B cell (primary cell): Measurements from ENCODE around the gene MRLN. TPM values are rescaled to one million over a fixed set of nuclear protein-coding genes. Genes with fewer than 3 reads are reported as not detected.

Source experiments
- ATAC-seq: fragments of 200-7000 bp; cut with Tn5 transposase; one replicate; pipeline ENCODE4 v1.10.0; 2021; ENCODE audit warnings: low read depth, mild to moderate bottlenecking, moderate number of reproducible peaks, moderate library complexity
- CTCF ChIA-PET: fragments of 350-600 bp; sonication (Branson Sonifier 250); formaldehyde crosslinking; loops from one replicate; lab custom pipeline; 2021; ENCODE audit warnings: antibody characterized with exemption, inconsistent platforms; lab: Charles Lee
- POLR2A ChIA-PET: fragments of 350-600 bp; sonication (Branson Sonifier 250); formaldehyde crosslinking; loops from one replicate; lab custom pipeline; 2021; ENCODE audit warnings: antibody characterized with exemption; lab: Charles Lee
- DNase-seq: peaks from one replicate; pipeline ENCODE4 v3.0.0; 2013
- H2AFZ ChIP-seq: 2 replicates; pipeline ENCODE4 v1.6.1; 2012; ENCODE audit warnings: mild to moderate bottlenecking, low read depth, low read length; ENCODE audit not compliant: insufficient read depth, poor library complexity, severe bottlenecking
- H3K27ac ChIP-seq, 2 donors: 1 replicate in 1 of 2; 2 replicates in 1 of 2; pipeline ENCODE4 v1.5.1; 2012 to 2013; ENCODE audit warnings: low read length in 2 of 2, mild to moderate bottlenecking in 2 of 2, moderate library complexity in 1 of 2
- H3K27me3 ChIP-seq, 4 experiments: fragments of 200-600 bp in 1 of 4; sonication (generic) in 1 of 4; replicated peaks in 1 of 4; 1 replicate in 2 of 4; 2 replicates in 2 of 4; pipeline versions ENCODE4 v1.6.1 to v1.7.0; 2013 to 2016; ENCODE audit warnings: low read length in 3 of 4, mild to moderate bottlenecking in 2 of 4, mixed read lengths in 1 of 4, moderate library complexity in 1 of 4; ENCODE audit not compliant: insufficient read depth in 4 of 4, control insufficient read depth in 3 of 4; ENCODE audit errors: control extremely low read depth in 1 of 4
- H3K36me3 ChIP-seq, 2 experiments: replicated peaks in 1 of 2; 1 replicate in 1 of 2; 2 replicates in 1 of 2; pipeline versions ENCODE4 v1.6.1 to v1.7.1; 2013; ENCODE audit warnings: low read length in 1 of 2; ENCODE audit not compliant: insufficient read depth in 2 of 2, control insufficient read depth in 1 of 2; ENCODE audit errors: control extremely low read depth in 1 of 2, extremely low read depth in 1 of 2
- H3K4me1 ChIP-seq, 2 donors: fragments of 200-600 bp in 1 of 2; sonication (generic) in 1 of 2; 1 replicate in 1 of 2; 2 replicates in 1 of 2; pipeline versions ENCODE4 v1.5.1 to v1.6.1; 2013 to 2017; ENCODE audit warnings: low read length in 2 of 2; ENCODE audit not compliant: control insufficient read depth in 2 of 2, insufficient read depth in 2 of 2
- H3K4me2 ChIP-seq: replicated peaks from 2 replicates; pipeline ENCODE3; 2012; ENCODE audit warnings: mild to moderate bottlenecking, low read depth, low read length; ENCODE audit not compliant: poor library complexity, severe bottlenecking
- H3K4me3 ChIP-seq, 5 experiments: fragments of 200-600 bp in 1 of 5; sonication (generic) in 1 of 5; 1 replicate in 3 of 5; 2 replicates in 2 of 5; pipeline versions ENCODE4 v1.5.1 to v1.7.0; 2011 to 2016; ENCODE audit warnings: low read length in 4 of 5, mild to moderate bottlenecking in 4 of 5, low read depth in 2 of 5, control low read depth in 1 of 5, moderate library complexity in 1 of 5; ENCODE audit not compliant: insufficient read depth in 1 of 5; ENCODE audit errors: control extremely low read depth in 1 of 5, extremely low read depth in 1 of 5
- H3K79me2 ChIP-seq: fragments of 200-600 bp; sonication (generic); one replicate; pipeline ENCODE4 v1.6.0; 2016; ENCODE audit warnings: low read length; ENCODE audit not compliant: control insufficient read depth, insufficient read depth
- H3K9ac ChIP-seq: fragments of 200-600 bp; sonication (generic); 2 replicates; pipeline ENCODE4 v1.6.1; 2017; ENCODE audit warnings: mild to moderate bottlenecking, low read length, moderate library complexity
- H3K9me3 ChIP-seq, 3 donors: one replicate each; pipeline versions ENCODE4 v1.6.1 to v1.7.1; 2013; ENCODE audit warnings: low read length in 2 of 3; ENCODE audit not compliant: control insufficient read depth in 2 of 3, insufficient read depth in 1 of 3; ENCODE audit errors: control extremely low read depth in 1 of 3
- H4K20me1 ChIP-seq: 2 replicates; pipeline ENCODE4 v1.6.0; 2012; ENCODE audit warnings: mild to moderate bottlenecking, low read length; ENCODE audit not compliant: insufficient read depth, control insufficient read depth, poor library complexity, severe bottlenecking
- H3K27ac Mint-ChIP-seq: one replicate; pipeline ENCODE4 v1.8.0; 2021; ENCODE audit warnings: mixed read lengths
- H3K27me3 Mint-ChIP-seq: one replicate; pipeline ENCODE4 v1.8.0; 2021; ENCODE audit warnings: mixed read lengths
- H3K4me1 Mint-ChIP-seq: one replicate; pipeline ENCODE4 v1.8.0; 2021; ENCODE audit warnings: mixed read lengths
- H3K4me3 Mint-ChIP-seq: one replicate; pipeline ENCODE4 v1.8.0; 2021; ENCODE audit warnings: mixed read lengths
- H3K9me3 Mint-ChIP-seq: one replicate; pipeline ENCODE4 v1.8.0; 2022; ENCODE audit warnings: mixed read lengths; ENCODE audit not compliant: insufficient read depth
- CTCF ChIP-seq: fragments of 200-600 bp; IDR thresholded peaks from one replicate; pipeline ENCODE4 v1.8.0; 2022; ENCODE audit warnings: antibody characterized with exemption, mild to moderate bottlenecking
- EZH2 ChIP-seq: IDR thresholded peaks from 2 replicates; pipeline ENCODE4 v1.6.1; 2012; ENCODE audit warnings: borderline replicate concordance, low read depth, mild to moderate bottlenecking, moderate library complexity, low read length; ENCODE audit not compliant: insufficient read depth, poor library complexity, severe bottlenecking
- WGBS: methylation state at CpG from one replicate; pipeline ENCODE4 v1.1.5; 2013; ENCODE audit warnings: missing lambda C conversion rate; ENCODE audit not compliant: insufficient coverage; 5-methylcytosine and 5-hydroxymethylcytosine counted together
- intact Hi-C: fragments of 100-400 bp; cut with micrococcal nuclease; formaldehyde crosslinking; loops from one replicate; pipeline ENCODE4 v1.10.0; 2022
- polyA plus RNA-seq: library from polyadenylated mRNA; depleted of rRNA; stranded (reverse); fragments of >200 nt; gene quantifications from 2 replicates; pipeline ENCODE4 v1.2.3, GENCODE V29; 2012
- total RNA-seq, 2 donors: library from RNA; stranded (reverse); fragments of 120-200 nt in 1 of 2; gene quantifications; 1 replicate in 1 of 2; 2 replicates in 1 of 2; pipeline versions ENCODE4 v1.2.3 to v1.2.4, GENCODE V29; 2013 to 2022

Gene MRLN
- total and polyA plus RNA-seq, 2 donors (not counting 1 experiment from before 2014, with no cell fraction given): not detected

- H3K36me3 ChIP-seq: no peaks in the 10 kb centered on the region
- peaks cover 10% of the 10 kb centered on the region for H3K4me1 Mint-ChIP-seq
- no peak overlapping the region for H3K27ac Mint-ChIP-seq
- no peaks in the 10 kb centered on the region for H3K9me3 Mint-ChIP-seq
- peaks cover 15 to 21% of the 10 kb centered on the region in 2 donors for H3K4me1 ChIP-seq
- peak overlapping the region; percentile 71 for H3K4me3 Mint-ChIP-seq
- intact Hi-C loops: no loop called here
- TF ChIP-seq CTCF (no peak), EZH2 (no peak)
- CTCF ChIA-PET: no interaction called here
- H3K9me3 ChIP-seq: no peaks in the 10 kb centered on the region
- H3K4me2 ChIP-seq: peak overlapping the region; percentile 89
- peaks cover 35% of the 10 kb centered on the region for H3K27me3 Mint-ChIP-seq
- peak overlapping the region; percentile 60 for H3K9ac ChIP-seq
- no peaks in the 10 kb centered on the region for H4K20me1 ChIP-seq
- H3K27ac ChIP-seq: no peak overlapping the region
- H3K4me3 ChIP-seq: peak overlapping the region in 4 of 5 experiments; percentile 34 to 58 (median 51)
- H3K27me3 ChIP-seq: peaks cover 0 to 18% (median 15%) of the 10 kb centered on the region in 4 experiments
- H2AFZ ChIP-seq: peak overlapping the region; percentile 85
- 1% methylated on average over 42 of the region's 42 CpGs for WGBS
- no peaks in the 10 kb centered on the region for H3K79me2 ChIP-seq
- POLR2A ChIA-PET: no interaction called here
- peak; percentile 13 for DNase-seq
- no peak for ATAC-seq
Observed at GRCh38 chr10:59708816-59709394, 44.4 kb downstream of the MRLN start.
